22Rv1 (cell line): ENCODE results near the gene FRY.

Experiments
- H3K27ac ChIP-seq: fragments of 450-650 bp; 2 replicates; pipeline ENCODE4 v1.5.1; 2017
- ZFX ChIP-seq: fragments of 450-650 bp; IDR thresholded peaks from 2 replicates; pipeline ENCODE4 v1.6.1; 2017; ENCODE audit warnings: antibody characterized with exemption, borderline replicate concordance
- TF ChIP-seq, protein P1 (sequence below): fragments of 450-650 bp; IDR thresholded peaks from 2 replicates; pipeline ENCODE4 v1.5.1; 2017; ENCODE audit warnings: mild to moderate bottlenecking

FRY gene

DNA sequence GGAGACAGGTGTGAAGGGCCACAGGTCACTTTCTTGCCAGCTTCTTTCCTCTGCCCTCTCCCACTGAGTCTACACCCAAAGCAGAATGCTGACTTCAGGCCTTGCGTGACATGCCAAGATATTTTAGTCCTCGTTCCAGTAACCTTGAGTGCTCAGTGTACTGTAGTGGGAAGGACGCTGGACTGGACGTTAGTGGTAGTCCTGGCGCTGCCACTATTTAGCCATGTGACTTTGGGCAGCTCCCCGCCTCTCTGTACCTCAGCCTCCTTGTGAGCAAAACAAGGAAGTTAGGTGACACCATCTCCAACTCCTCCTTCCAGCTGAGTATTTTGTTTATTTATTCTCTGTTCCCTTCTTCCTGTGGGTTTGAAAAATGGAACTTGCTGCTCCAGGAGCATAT is 86.1 kb downstream of the FRY start:
- no peak overlapping the region for H3K27ac ChIP-seq

DNA sequence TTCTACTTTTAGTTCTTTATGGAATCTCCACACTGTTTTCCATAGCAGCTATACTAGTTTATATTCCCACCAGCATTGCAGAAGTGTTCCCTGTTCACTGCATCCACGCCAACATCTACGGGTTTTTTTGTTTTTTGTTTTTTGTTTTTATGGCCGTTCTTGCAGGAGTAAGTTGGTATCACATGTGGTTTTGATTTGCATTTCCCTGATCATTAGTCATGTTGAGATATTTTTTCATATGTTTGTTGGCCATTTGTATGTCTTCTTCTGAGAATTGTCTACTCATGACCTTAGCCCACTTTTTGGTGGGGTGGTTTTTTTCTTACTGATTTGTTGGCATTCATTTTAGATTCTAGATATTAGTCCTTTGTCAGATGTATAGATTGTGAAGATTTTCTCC is 89.7 kb downstream of the FRY start:
- TF ChIP-seq, protein P1, sequence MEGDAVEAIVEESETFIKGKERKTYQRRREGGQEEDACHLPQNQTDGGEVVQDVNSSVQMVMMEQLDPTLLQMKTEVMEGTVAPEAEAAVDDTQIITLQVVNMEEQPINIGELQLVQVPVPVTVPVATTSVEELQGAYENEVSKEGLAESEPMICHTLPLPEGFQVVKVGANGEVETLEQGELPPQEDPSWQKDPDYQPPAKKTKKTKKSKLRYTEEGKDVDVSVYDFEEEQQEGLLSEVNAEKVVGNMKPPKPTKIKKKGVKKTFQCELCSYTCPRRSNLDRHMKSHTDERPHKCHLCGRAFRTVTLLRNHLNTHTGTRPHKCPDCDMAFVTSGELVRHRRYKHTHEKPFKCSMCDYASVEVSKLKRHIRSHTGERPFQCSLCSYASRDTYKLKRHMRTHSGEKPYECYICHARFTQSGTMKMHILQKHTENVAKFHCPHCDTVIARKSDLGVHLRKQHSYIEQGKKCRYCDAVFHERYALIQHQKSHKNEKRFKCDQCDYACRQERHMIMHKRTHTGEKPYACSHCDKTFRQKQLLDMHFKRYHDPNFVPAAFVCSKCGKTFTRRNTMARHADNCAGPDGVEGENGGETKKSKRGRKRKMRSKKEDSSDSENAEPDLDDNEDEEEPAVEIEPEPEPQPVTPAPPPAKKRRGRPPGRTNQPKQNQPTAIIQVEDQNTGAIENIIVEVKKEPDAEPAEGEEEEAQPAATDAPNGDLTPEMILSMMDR, result no peak
- TF ChIP-seq ZFX, result no peak
- no peak overlapping the region for H3K27ac ChIP-seq

More for the DNA sequence above, 86.1 kb downstream of the FRY start:
- no peak for TF ChIP-seq ZFX
- TF ChIP-seq, protein P1, result no peak

DNA sequence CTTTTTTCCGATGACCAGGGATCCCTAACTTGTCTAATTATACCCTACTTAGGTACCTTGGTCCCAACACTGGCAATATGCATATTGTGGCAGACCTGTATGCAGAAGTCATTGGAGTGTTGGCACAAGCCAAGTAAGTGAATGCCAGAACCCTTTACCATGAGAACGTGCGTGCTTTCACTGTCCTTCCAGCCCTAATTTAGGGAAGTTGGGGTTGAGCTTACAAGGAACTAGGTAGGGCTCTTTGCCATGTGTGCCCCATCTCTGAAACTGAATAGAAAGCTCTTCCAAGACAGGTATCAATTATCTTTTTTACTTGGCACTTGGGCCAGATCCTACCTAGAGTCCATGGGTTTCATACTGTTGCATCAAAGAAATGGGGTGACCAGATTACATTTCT is 93.2 kb downstream of the FRY start:
- no peak overlapping the region for H3K27ac ChIP-seq
- no peak for TF ChIP-seq ZFX

DNA sequence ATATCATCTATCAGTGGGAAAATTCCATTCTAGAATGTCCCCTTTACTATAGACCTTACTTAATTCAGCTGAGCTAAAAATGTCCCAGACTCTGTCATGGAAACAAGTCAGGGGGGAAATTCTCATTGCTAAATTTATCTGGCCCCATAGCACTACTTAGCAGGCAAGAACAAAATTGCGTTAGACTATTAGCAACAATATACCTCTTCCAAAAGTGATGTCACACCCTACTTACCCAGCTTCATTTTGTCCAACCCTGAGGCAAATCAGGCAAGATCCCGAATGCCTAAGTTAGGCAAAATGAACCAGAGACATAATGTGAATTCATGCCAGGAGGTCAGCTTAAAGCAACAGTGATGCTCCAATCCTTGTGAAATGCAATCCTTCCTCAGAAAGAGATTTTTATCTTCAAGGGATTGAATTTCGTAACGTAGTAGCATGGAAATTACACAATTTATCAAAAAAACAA is 93.7 kb downstream of the FRY start:
- no peak for TF ChIP-seq ZFX
- TF ChIP-seq, protein P1, result no peak
- no peak overlapping the region for H3K27ac ChIP-seq

DNA sequence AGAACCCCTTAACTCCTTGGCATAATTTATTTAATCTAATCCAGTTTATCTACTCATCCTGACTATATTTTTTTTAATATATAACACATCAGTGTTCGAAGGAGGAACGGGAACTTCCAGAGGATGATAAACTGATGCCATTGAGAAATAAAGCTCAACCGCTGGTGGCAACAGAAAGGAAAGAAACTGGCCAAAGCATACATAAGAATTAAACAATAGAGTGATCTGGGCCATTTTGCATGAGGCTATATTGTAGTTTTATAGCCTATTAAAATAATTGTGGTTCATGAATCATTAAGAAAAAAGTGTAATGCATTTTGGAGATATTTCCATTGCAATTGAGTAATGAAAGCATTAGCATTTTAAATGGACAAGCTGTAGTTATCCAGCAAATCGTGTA is 94.2 kb downstream of the FRY start:
- TF ChIP-seq, protein P1, result no peak
- no peak for TF ChIP-seq ZFX
- H3K27ac ChIP-seq, result no peak overlapping the region

DNA sequence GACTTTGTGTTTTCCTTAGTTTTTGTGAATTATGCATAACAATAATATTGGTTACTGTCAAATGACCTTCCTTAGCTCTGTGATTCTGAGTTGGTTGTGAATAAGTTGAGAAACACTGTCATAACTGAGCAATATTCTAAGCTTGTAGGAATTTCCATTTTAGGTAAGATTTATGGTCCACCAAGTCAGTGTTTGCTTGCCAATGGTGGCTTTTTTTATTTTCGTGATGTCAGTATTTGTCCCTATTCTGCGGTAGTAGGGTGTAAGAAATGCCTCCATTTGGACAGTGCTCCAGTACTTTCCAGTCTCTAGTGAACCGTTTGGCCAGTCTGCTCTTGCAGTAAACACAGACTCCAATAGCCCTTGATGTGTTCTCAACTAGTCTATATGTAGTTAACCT is 94.7 kb downstream of the FRY start:
- H3K27ac ChIP-seq, result no peak overlapping the region
- TF ChIP-seq, protein P1, result no peak
- TF ChIP-seq ZFX, result no peak

DNA sequence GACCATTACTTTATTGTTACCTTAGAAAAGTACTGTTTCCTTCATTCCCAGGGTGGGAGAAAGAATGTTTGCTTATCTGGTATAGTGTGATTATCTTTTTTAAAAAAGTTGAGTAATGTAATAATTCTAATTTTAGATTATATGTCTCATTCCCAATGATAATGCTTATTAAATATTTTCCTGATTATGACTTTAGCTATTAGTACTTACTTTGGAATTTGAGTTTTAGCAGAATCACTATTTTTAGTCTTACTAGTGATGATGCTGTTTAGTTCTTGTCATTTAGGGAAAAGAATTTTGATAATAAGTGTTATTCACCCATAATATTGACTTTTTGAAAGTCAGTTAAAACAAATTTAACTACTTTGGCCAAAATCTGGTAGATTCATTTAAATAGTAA is 95.2 kb downstream of the FRY start:
- no peak for TF ChIP-seq ZFX
- TF ChIP-seq, protein P1, result no peak
- H3K27ac ChIP-seq, result no peak overlapping the region

DNA sequence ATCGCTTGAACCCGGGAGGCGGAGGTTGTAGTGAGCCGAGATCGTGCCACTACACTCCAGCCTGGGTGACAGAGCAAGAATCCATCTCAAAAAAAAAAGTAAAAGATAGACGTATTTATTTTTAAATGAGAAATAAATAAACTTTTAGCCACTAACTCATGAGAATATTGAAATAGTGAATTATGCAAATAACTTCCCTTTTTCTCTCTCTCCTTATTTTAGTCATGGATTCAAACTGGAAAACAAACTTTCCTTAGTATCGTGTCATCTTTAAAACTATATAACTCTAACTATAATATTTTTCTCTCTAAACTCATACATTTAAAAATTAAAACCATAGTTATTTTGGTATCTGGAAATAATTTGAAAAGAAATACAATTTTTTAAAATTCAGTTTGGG is 96.1 kb downstream of the FRY start:
- no peak overlapping the region for H3K27ac ChIP-seq
- no peak for TF ChIP-seq ZFX
- TF ChIP-seq, protein P1, result no peak
